ENCODE measurements around the gene FBXO31.

The FBXO31 gene

GRCh38 chr16:87305505-87306391, 77.8 kb downstream of the FBXO31 start:
- no peak for ATAC-seq

GRCh38 chr16:87304951-87305350, 78.6 kb downstream of the FBXO31 start:
- no peak for ATAC-seq

GRCh38 chr16:87303962-87304521, 79.5 kb downstream of the FBXO31 start:
- ATAC-seq, result no peak

- ATAC-seq, result peak in 1 of 2 donors; percentile 45
These were observed 80.1 kb downstream of the FBXO31 start for GRCh38 chr16:87303431-87303930.

- ATAC-seq, result no peak
These were observed 84.6 kb downstream of the FBXO31 start for GRCh38 chr16:87298857-87299465.

GRCh38 chr16:87297918-87298631, 85.5 kb downstream of the FBXO31 start:
- ATAC-seq, result no peak

- ATAC-seq, result no peak
These were observed 86.2 kb downstream of the FBXO31 start for GRCh38 chr16:87297407-87297806.

- no peak for ATAC-seq
These were observed 87.7 kb downstream of the FBXO31 start for GRCh38 chr16:87295661-87296531.

GRCh38 chr16:87295259-87295658, 88.3 kb downstream of the FBXO31 start:
- ATAC-seq, result peak; percentile 60 to 76

GRCh38 chr16:87293990-87294389, 89.6 kb downstream of the FBXO31 start:
- no peak for ATAC-seq

GRCh38 chr16:87291944-87292343, 91.6 kb downstream of the FBXO31 start:
- no peak for ATAC-seq

- no peak for ATAC-seq
These were observed 94.7 kb downstream of the FBXO31 start for GRCh38 chr16:87288753-87289362.

- ATAC-seq, result no peak
These were observed 96.5 kb downstream of the FBXO31 start for GRCh38 chr16:87286839-87287626.

GRCh38 chr16:87284183-87284582, 99.4 kb downstream of the FBXO31 start:
- no peak for ATAC-seq

- ATAC-seq, result no peak
These were observed 104.4 kb downstream of the FBXO31 start for GRCh38 chr16:87279094-87279658.

- no peak for ATAC-seq
These were observed 105.1 kb downstream of the FBXO31 start for GRCh38 chr16:87278191-87279093.
